SK-N-SH (cell line): ENCODE measurements around the gene KRTAP21-3. TPM values are rescaled to one million over a fixed set of nuclear protein-coding genes. Genes with fewer than 3 reads are reported as not detected.

Experiments used
- CTCF ChIA-PET: fragments of 300-600, 350-600 bp; formaldehyde crosslinking; extraction: SDS; loops from one replicate; lab custom pipeline; 2021; lab: Yijun Ruan, JAX
- POLR2A ChIA-PET: fragments of 350-600 bp; sonication (Branson Sonifier 250); formaldehyde crosslinking; extraction: SDS; loops from one replicate; lab custom pipeline; 2020; ENCODE audit warnings: antibody characterized with exemption, inconsistent platforms; lab: Yijun Ruan, JAX
- DNase-seq: peaks from one replicate; pipeline ENCODE4 v3.0.0; 2012
- H2AFZ ChIP-seq: fragments of 200-600 bp; sonication (generic); 2 replicates; pipeline ENCODE4 v1.8.1; 2016; ENCODE audit warnings: antibody characterized with exemption, mild to moderate bottlenecking, low read depth
- H3F3A ChIP-seq: fragments of 200-600 bp; sonication (generic); replicated peaks from 2 replicates; pipeline ENCODE3; 2016; ENCODE audit warnings: antibody characterized with exemption, mild to moderate bottlenecking; ENCODE audit not compliant: insufficient read depth
- H3K27ac ChIP-seq, 2 experiments: fragments of 200-500 bp in 1 of 2; fragments of 200-600 bp in 1 of 2; sonication (Bioruptor generic) in 1 of 2; sonication (generic), shearing (Covaris generic) in 1 of 2; 2 replicates each; pipeline versions ENCODE4 v1.5.1 to v1.6.1; 2014 to 2016; ENCODE audit warnings: low read depth in 2 of 2, inconsistent platforms in 1 of 2, low read length in 1 of 2, mild to moderate bottlenecking in 1 of 2, mixed read lengths in 1 of 2
- H3K27me3 ChIP-seq: fragments of 200-600 bp; sonication (generic), shearing (Covaris generic); 2 replicates; pipeline ENCODE4 v1.6.1; 2016; ENCODE audit warnings: mixed run types; ENCODE audit not compliant: insufficient read depth
- H3K36me3 ChIP-seq, 2 experiments: fragments of 200-500 bp in 1 of 2; fragments of 200-600 bp in 1 of 2; sonication (Bioruptor generic) in 1 of 2; sonication (generic) in 1 of 2; replicated peaks in 1 of 2; 2 replicates each; pipeline versions ENCODE3 to v1.5.1; 2014 to 2016; ENCODE audit warnings: low read length in 1 of 2, mild to moderate bottlenecking in 1 of 2; ENCODE audit not compliant: insufficient read depth in 2 of 2, control insufficient read depth in 1 of 2
- H3K4me1 ChIP-seq, 2 experiments: fragments of 200-500 bp in 1 of 2; fragments of 200-600 bp in 1 of 2; sonication (Bioruptor generic) in 1 of 2; sonication (generic), shearing (Covaris generic) in 1 of 2; 2 replicates each; pipeline versions ENCODE4 v1.5.1 to v1.6.1; 2014 to 2016; ENCODE audit warnings: low read depth in 1 of 2, low read length in 1 of 2, mixed run types in 1 of 2; ENCODE audit not compliant: insufficient read depth in 2 of 2, control insufficient read depth in 1 of 2
- H3K4me2 ChIP-seq: fragments of 200-600 bp; sonication (generic), shearing (Covaris generic); 2 replicates; pipeline ENCODE4 v1.6.1; 2017; ENCODE audit warnings: mixed run types
- H3K4me3 ChIP-seq, 2 experiments: fragments of 200-500 bp in 1 of 2; fragments of 200-600 bp in 1 of 2; sonication (Bioruptor generic) in 1 of 2; sonication (generic), shearing (Covaris generic) in 1 of 2; 2 replicates each; pipeline versions ENCODE4 v1.5.1 to v1.8.1; 2014 to 2016; ENCODE audit warnings: low read depth in 2 of 2, inconsistent platforms in 1 of 2, low read length in 1 of 2, mild to moderate bottlenecking in 1 of 2, mixed read lengths in 1 of 2, moderate library complexity in 1 of 2
- H3K79me2 ChIP-seq: fragments of 200-600 bp; sonication (generic); 2 replicates; pipeline ENCODE4 v1.8.1; 2017; ENCODE audit warnings: mild to moderate bottlenecking; ENCODE audit not compliant: insufficient read depth
- H3K9ac ChIP-seq: fragments of 200-600 bp; sonication (generic); 2 replicates; pipeline ENCODE4 v1.6.1; 2017; ENCODE audit warnings: mixed run types
- H3K9me2 ChIP-seq: fragments of 200-600 bp; sonication (generic); 2 replicates; pipeline ENCODE4 v1.6.1; 2017; ENCODE audit warnings: mixed run types
- H3K9me3 ChIP-seq: fragments of 200-600 bp; sonication (generic); 2 replicates; pipeline ENCODE4 v1.6.1; 2017; ENCODE audit warnings: mixed run types, mild to moderate bottlenecking, moderate library complexity
- H4K20me1 ChIP-seq: fragments of 200-600 bp; sonication (generic); 2 replicates; pipeline ENCODE4 v1.6.1; 2017; ENCODE audit warnings: mild to moderate bottlenecking, mixed run types; ENCODE audit not compliant: insufficient read depth
- FOSL2 ChIP-seq: IDR thresholded peaks from 2 replicates; pipeline ENCODE4 v1.4.0; 2012; ENCODE audit warnings: low read depth, mild to moderate bottlenecking, moderate library complexity, borderline replicate concordance
- GATA2 ChIP-seq: sonication (generic); formaldehyde crosslinking; IDR thresholded peaks from 2 replicates; pipeline ENCODE4 v1.5.0; 2020; ENCODE audit warnings: mild to moderate bottlenecking, missing genetic modification reagents
- IRF3 ChIP-seq: fragments of 150-350 bp; IDR thresholded peaks from 2 replicates; pipeline ENCODE4 v1.6.1; 2016; ENCODE audit warnings: mild to moderate bottlenecking, low read depth, low read length
- JUND ChIP-seq: IDR thresholded peaks from 2 replicates; pipeline ENCODE4 v1.4.0; 2012
- PBX3 ChIP-seq: IDR thresholded peaks from 2 replicates; pipeline ENCODE4; 2012
- REST ChIP-seq: IDR thresholded peaks from 2 replicates; pipeline ENCODE4 v1.6.1; 2012; ENCODE audit warnings: mild to moderate bottlenecking, low read depth, low read length, moderate library complexity
- RFX5 ChIP-seq: IDR thresholded peaks from 2 replicates; pipeline ENCODE4 v1.6.1; 2012; ENCODE audit warnings: mild to moderate bottlenecking, improper control_type of control experiment, low read length
- TEAD4 ChIP-seq: IDR thresholded peaks from 2 replicates; pipeline ENCODE4 v1.4.0; 2012; ENCODE audit warnings: mild to moderate bottlenecking, borderline replicate concordance; ENCODE audit not compliant: insufficient read depth
- USF2 ChIP-seq: fragments of 150-350 bp; IDR thresholded peaks from 2 replicates; pipeline ENCODE4 v1.6.1; 2017; ENCODE audit warnings: antibody characterized with exemption, low read length, low read depth, borderline replicate concordance
- whole genome bisulfite sequencing: methylation state at CpG from one replicate; pipeline ENCODE4 v1.1.6; 2017; ENCODE audit warnings: low lambda C conversion rate; 5-methylcytosine and 5-hydroxymethylcytosine counted together
- polyA plus RNA-seq, 3 experiments: library from polyadenylated mRNA; depleted of rRNA; stranded (reverse); fragments of >200 nt; gene quantifications; 2 replicates each; pipeline ENCODE4 v1.2.3, GENCODE V29; 2012

KRTAP21-3 gene
- polyA plus RNA-seq, 1 of the 3 experiments (the other 2 are of a cell fraction), result not detected

GRCh38 chr21:30726726-30727125, 8.1 kb upstream of the KRTAP21-3 start:
- H2AFZ ChIP-seq, result no peak overlapping the region
- H3K36me3 ChIP-seq, result no peaks in the 10 kb centered on the region
- no peaks in the 10 kb centered on the region for H3K79me2 ChIP-seq
- no peak for DNase-seq
- 61% methylated on average over 1 of the region's 1 CpG for WGBS
- no peaks in the 10 kb centered on the region for H3K27me3 ChIP-seq
- TF ChIP-seq RFX5, result no peak
- TF ChIP-seq USF2, result no peak
- no peak for TF ChIP-seq TEAD4
- no peak for TF ChIP-seq JUND
- TF ChIP-seq REST, result no peak
- no peak for TF ChIP-seq GATA2 (CRISPR knock-in tag)
- TF ChIP-seq IRF3, result no peak
- no peaks in the 10 kb centered on the region for H3K9me2 ChIP-seq
- H3K4me1 ChIP-seq, result no peaks in the 10 kb centered on the region
- CTCF ChIA-PET, result no interaction called here
- H3K27ac ChIP-seq, result no peak overlapping the region
- peaks cover 4% of the 10 kb centered on the region for H3F3A ChIP-seq
- H3K4me3 ChIP-seq, result no peak overlapping the region
- H3K4me2 ChIP-seq, result no peak overlapping the region
- no peaks in the 10 kb centered on the region for H4K20me1 ChIP-seq
- no peaks in the 10 kb centered on the region for H3K9me3 ChIP-seq
- POLR2A ChIA-PET, result no interaction called here
- H3K9ac ChIP-seq, result no peak overlapping the region

- no peaks in the 10 kb centered on the region for H3K9me3 ChIP-seq
- H3K4me1 ChIP-seq, result peaks cover 0 to 15% of the 10 kb centered on the region in 2 experiments; a peak in 1 of 4 replicates
- TF ChIP-seq PBX3, result peak; percentile 62
- TF ChIP-seq JUND, result 0 out of 2 replicates have a peak, but pooled peaks have one; percentile 29
- no peak for TF ChIP-seq REST
- TF ChIP-seq FOSL2, result 0 out of 2 replicates have a peak, but pooled peaks have one; percentile 18
- H3K36me3 ChIP-seq, result no peaks in the 10 kb centered on the region
- H3K4me2 ChIP-seq, result no peak overlapping the region
- no peak overlapping the region for H3K4me3 ChIP-seq
- 46% methylated on average over 1 of the region's 1 CpG for WGBS
- no peaks in the 10 kb centered on the region for H3K27me3 ChIP-seq
- peak overlapping the region; percentile 58 for H2AFZ ChIP-seq
- peaks cover 4% of the 10 kb centered on the region; the same call in 1 of the 2 replicates for H3K9me2 ChIP-seq
- no peaks in the 10 kb centered on the region for H3K79me2 ChIP-seq
- H3K27ac ChIP-seq, result peak overlapping the region in 1 of 2 experiments; percentile 98; a peak in 2 of 4 replicates
- POLR2A ChIA-PET, result no interaction called here
- CTCF ChIA-PET, result no interaction called here
- no peaks in the 10 kb centered on the region for H4K20me1 ChIP-seq
- H3F3A ChIP-seq, result peaks cover 46% of the 10 kb centered on the region
- peak overlapping the region; percentile 67; the same call in 1 of the 2 replicates for H3K9ac ChIP-seq
- DNase-seq, result no peak
Measured at GRCh38 chr21:30719401-30719800, 824 bp upstream of the KRTAP21-3 start.
